HepG2 (cell line): Measurements from ENCODE around the gene DUSP15. TPM values are rescaled to one million over a fixed set of nuclear protein-coding genes. Genes with fewer than 3 reads are reported as not detected.

Source experiments
- ATAC-seq: fragments of 200-7000 bp; cut with Tn5 transposase; 3 replicates; pipeline ENCODE4 v1.9.1; 2020; ENCODE audit warnings: mild to moderate bottlenecking, moderate library complexity
- BruUV-seq: library from RNA; stranded (reverse); fragments of 400-500 nt; replicated peaks from 2 replicates; lab custom pipeline; 2021; lab: Mats Ljungman, UMichigan
- CTCF ChIA-PET: fragments of 300-600 bp; formaldehyde crosslinking; extraction: SDS; loops from one replicate; lab custom pipeline; 2021; ENCODE audit warnings: low total read pairs, inconsistent platforms, low intra/inter-chr PET ratio; lab: Yijun Ruan, JAX
- POLR2A ChIA-PET: fragments of 350-600 bp; sonication (Branson Sonifier 250); formaldehyde crosslinking; loops from one replicate; lab custom pipeline; 2020; ENCODE audit warnings: antibody characterized with exemption, inconsistent platforms; lab: Yijun Ruan, JAX
- DNase-seq: peaks from one replicate; pipeline ENCODE4 v3.0.0-alpha.2; 2015; ENCODE audit warnings: low spot score
- FAIRE-seq: peaks from 3 replicates; lab custom pipeline; 2011; peaks lifted over from hg19 to GRCh38; lab: Jason Lieb, UNC
- H2AFZ ChIP-seq: one replicate; pipeline ENCODE4 v1.6.1; 2011; ENCODE audit warnings: low read length, inconsistent platforms
- H3K27ac ChIP-seq: fragments of 300-600 bp; 3 replicates; pipeline ENCODE4 v1.8.0; 2011; ENCODE audit warnings: mixed run types, mild to moderate bottlenecking, mixed read lengths, low read length, inconsistent platforms; ENCODE audit not compliant: insufficient read depth; ENCODE audit errors: extremely low read length
- H3K27me3 ChIP-seq, 2 experiments: fragments of 200-600 bp in 1 of 2; 2 replicates in 1 of 2; 3 replicates in 1 of 2; pipeline versions ENCODE4 v1.6.0 to v1.8.0; 2011; ENCODE audit warnings: low read length in 2 of 2, mild to moderate bottlenecking in 2 of 2, moderate library complexity in 2 of 2, inconsistent platforms in 1 of 2; ENCODE audit not compliant: insufficient read depth in 2 of 2, control insufficient read depth in 1 of 2
- H3K36me3 ChIP-seq, 2 experiments: fragments of 200-600 bp in 1 of 2; replicated peaks in 1 of 2; 2 replicates in 1 of 2; 3 replicates in 1 of 2; pipeline versions ENCODE4 v1.5.1 to v1.8.0; 2011; ENCODE audit warnings: low read length in 2 of 2, inconsistent platforms in 1 of 2; ENCODE audit not compliant: insufficient read depth in 2 of 2, control insufficient read depth in 1 of 2
- H3K4me1 ChIP-seq: 2 replicates; pipeline ENCODE4 v1.5.1; 2012; ENCODE audit warnings: low read length, inconsistent platforms; ENCODE audit not compliant: insufficient read depth
- H3K4me2 ChIP-seq: 2 replicates; pipeline ENCODE4 v1.6.0; 2011; ENCODE audit warnings: low read depth, low read length, inconsistent platforms
- H3K4me3 ChIP-seq, 3 experiments: fragments of 200-600 bp in 1 of 3; sonication (generic), shearing (Covaris generic) in 1 of 3; replicated peaks in 1 of 3; 2 replicates each; pipeline ENCODE4 v1.5.1; 2011 to 2016; ENCODE audit warnings: low read length in 3 of 3, inconsistent platforms in 2 of 3, low read depth in 2 of 3, mild to moderate bottlenecking in 2 of 3, control low read depth in 1 of 3, mixed read lengths in 1 of 3; ENCODE audit not compliant: insufficient read depth in 1 of 3
- H3K79me2 ChIP-seq: one replicate; pipeline ENCODE4 v1.6.1; 2011; ENCODE audit warnings: low read length, inconsistent platforms; ENCODE audit not compliant: insufficient read depth
- H3K9ac ChIP-seq: 2 replicates; pipeline ENCODE4 v1.6.0; 2011; ENCODE audit warnings: mild to moderate bottlenecking, low read depth, low read length, inconsistent platforms; ENCODE audit not compliant: insufficient read depth
- H3K9me3 ChIP-seq: 2 replicates; pipeline ENCODE4 v1.5.1; 2012; ENCODE audit warnings: mild to moderate bottlenecking, low read length
- H4K20me1 ChIP-seq: 2 replicates; pipeline ENCODE4 v1.6.0; 2011; ENCODE audit warnings: inconsistent platforms, mild to moderate bottlenecking, low read length, moderate library complexity; ENCODE audit not compliant: insufficient read depth
- CHD4 ChIP-seq: fragments of 200-600 bp; sonication (generic); IDR thresholded peaks from 2 replicates; pipeline ENCODE4 v1.7.0; 2017; ENCODE audit warnings: mild to moderate bottlenecking, low read length, borderline replicate concordance
- FOXA3 ChIP-seq: IDR thresholded peaks from 2 replicates; pipeline ENCODE4 v1.6.1; 2016; ENCODE audit warnings: missing genetic modification reagents, missing compliant biosample characterization
- GRHL1 ChIP-seq: sonication (generic); formaldehyde crosslinking; conservative IDR thresholded peaks from 2 replicates; pipeline ENCODE4 v1.8.0; 2022; ENCODE audit warnings: missing genetic modification reagents
- MEF2D ChIP-seq: sonication (generic); formaldehyde crosslinking; IDR thresholded peaks from 2 replicates; pipeline ENCODE4 v1.5.1; 2020; ENCODE audit warnings: mild to moderate bottlenecking, missing genetic modification reagents
- NR2F6 ChIP-seq, 2 experiments: IDR thresholded peaks; 2 replicates each; pipeline ENCODE4 v1.6.1; 2016; ENCODE audit warnings: antibody characterized with exemption in 1 of 2, mild to moderate bottlenecking in 1 of 2
- ZFYVE20 ChIP-seq: sonication (generic); formaldehyde crosslinking; IDR thresholded peaks from 2 replicates; pipeline ENCODE4 v1.8.0; 2023; ENCODE audit warnings: low read depth, mild to moderate bottlenecking, moderate library complexity, missing genetic modification reagents, borderline replicate concordance
- ZNF501 ChIP-seq: sonication (generic); formaldehyde crosslinking; IDR thresholded peaks from 2 replicates; pipeline ENCODE4 v1.5.1; 2020; ENCODE audit warnings: mild to moderate bottlenecking, moderate library complexity, missing genetic modification reagents
- ZNF510 ChIP-seq: sonication (generic); formaldehyde crosslinking; IDR thresholded peaks from 2 replicates; pipeline ENCODE4 v1.4.0; 2020; ENCODE audit warnings: low read depth, mild to moderate bottlenecking, missing genetic modification reagents
- WGBS: methylation state at CpG from one replicate; pipeline ENCODE4 v1.1.6; 2017; ENCODE audit warnings: low lambda C conversion rate; 5-methylcytosine and 5-hydroxymethylcytosine counted together
- in situ Hi-C: cut with HindIII; loops from 2 replicates; pipeline ENCODE4 v1.10.0; 2017; ENCODE audit warnings: low pct_unique_long_range_greater_than_20kb; ENCODE audit not compliant: extremely low pct_ligation_motif_present
- intact Hi-C: fragments of 100-400 bp; cut with micrococcal nuclease; formaldehyde crosslinking; loops from one replicate; pipeline ENCODE4 v1.10.0; 2022; ENCODE audit not compliant: unreplicated experiment
- polyA plus RNA-seq, 8 experiments: library from polyadenylated mRNA; depleted of rRNA in 3 of 8; stranded (reverse) in 7 of 8; unstranded in 1 of 8; fragments of >200 nt; fragmentation: Illumina TruSeq in 4 of 8; extraction: Trizol in 4 of 8; gene quantifications; 2 replicates each; pipeline versions ENCODE4 v1.2.1 to v1.2.3, GENCODE V29; 2011 to 2016; ENCODE audit warnings: low read depth in 4 of 8, missing spikeins in 1 of 8, mixed read lengths in 1 of 8; ENCODE audit not compliant: insufficient read depth in 1 of 8
- total RNA-seq, 5 experiments: library from RNA; depleted of rRNA; stranded (reverse); fragments of >200 nt; fragmentation: Illumina TruSeq; extraction: Trizol; gene quantifications; 2 replicates each; pipeline ENCODE4 v1.2.3, GENCODE V29; 2016; ENCODE audit warnings: low read depth in 1 of 5

DUSP15 gene
- total and polyA plus RNA-seq, 2 of the 13 experiments (the other 11 are each of a cell fraction or from before 2014, with no cell fraction given), result 0.17 to 0.93 TPM

GRCh38 chr20:31824554-31825313 is 45.6 kb downstream of the DUSP15 start:
- BruUV-seq, result no TSS peak
- H3K4me2 ChIP-seq, result no peak overlapping the region
- peak; percentile 5; the same call in 1 of the 3 replicates for ATAC-seq
- no peaks in the 10 kb centered on the region for H4K20me1 ChIP-seq
- in situ Hi-C loops, result loop anchor here (5.0 to 10.0 kb wide), 2 partner anchors 208 to 270 kb away; no protein-coding TSS in a partner anchor
- POLR2A ChIA-PET, result interaction anchor here (1.2 kb wide), 1 partner anchor 127 kb away, joined by 3 read pairs; the partner anchor contains the start of gene PDRG1
- no peak overlapping the region for H3K4me3 ChIP-seq
- CTCF ChIA-PET, result interaction anchor here (4.8 kb wide), 1 partner anchor 21 kb away, joined by 70 read pairs; the partner anchor contains the start of gene FOXS1
- FAIRE-seq, result no peak
- no peak overlapping the region for H3K9ac ChIP-seq
- DNase-seq, result no peak
- H2AFZ ChIP-seq, result no peak overlapping the region
- 0 out of 2 replicates have a peak, but pooled peaks cover 7% of the 10 kb centered on the region for H3K4me1 ChIP-seq
- H3K27ac ChIP-seq, result no peak overlapping the region
- H3K9me3 ChIP-seq, result no peaks in the 10 kb centered on the region
- H3K79me2 ChIP-seq, result no peaks in the 10 kb centered on the region
- intact Hi-C loops, result loop anchor here (10.0 kb wide), 1 partner anchor 130 kb away; the partner anchor contains the start of gene PDRG1
- WGBS, result 16% methylated on average over 14 of the region's 14 CpGs
- H3K36me3 ChIP-seq, result no peaks in the 10 kb centered on the region
- no peak for TF ChIP-seq CHD4
- no peak for TF ChIP-seq ZNF501 (CRISPR knock-in tag)
- TF ChIP-seq ZNF510 (CRISPR knock-in tag), result no peak
- no peak for TF ChIP-seq NR2F6 (IDR thresholded peaks at IDR 0.05)
- TF ChIP-seq NR2F6 (CRISPR knock-in tag; IDR thresholded peaks at IDR 0.05), result no peak
- peak; percentile 60; the same call in 1 of the 2 replicates for TF ChIP-seq FOXA3 (CRISPR knock-in tag)
- TF ChIP-seq GRHL1 (CRISPR knock-in tag), result no peak
- no peak for TF ChIP-seq MEF2D (CRISPR knock-in tag)
- TF ChIP-seq ZFYVE20, result 0 out of 2 replicates have a peak, but pooled peaks have one; percentile 11
- TF ChIP-seq, all 625 proteins: peak for 2
- H3K27me3 ChIP-seq, result peaks cover 12 to 56% of the 10 kb centered on the region in 2 experiments
